Measurements from ENCODE around the gene PAX8.

The PAX8 gene

GRCh38 chr2:113182471-113183260 lies 96.1 kb downstream of the PAX8 start:
- no peak overlapping the region for H2AFZ ChIP-seq (ENCODE audit: low read length)
- H3K36me3 ChIP-seq (ENCODE audit: insufficient read depth, low read length): peaks cover 44% of the 10 kb centered on the region; the same call in 1 of the 2 replicates
- no peak overlapping the region for H3K4me3 ChIP-seq (ENCODE audit: low read length, poor library complexity, severe bottlenecking)
- no peaks in the 10 kb centered on the region for H3K27me3 ChIP-seq (ENCODE audit: insufficient read depth, low read length, poor library complexity, severe bottlenecking)
- no peaks in the 10 kb centered on the region for H3K9me2 ChIP-seq (replicated peaks; ENCODE audit: low read depth, low read length)
- peaks cover 69% of the 10 kb centered on the region for H3K4me1 ChIP-seq (ENCODE audit: insufficient read depth, low read length, poor library complexity, severe bottlenecking)
- H3K9ac ChIP-seq (ENCODE audit: low read depth, low read length, poor library complexity, severe bottlenecking): no peak overlapping the region
- H4K20me1 ChIP-seq (ENCODE audit: insufficient read depth, low read length, poor library complexity, severe bottlenecking): peaks cover 89% of the 10 kb centered on the region
- H3K79me2 ChIP-seq (ENCODE audit: insufficient read depth, low read length): peaks cover 90% of the 10 kb centered on the region
- H3K9me3 ChIP-seq (ENCODE audit: insufficient read depth, low read depth, low read length): no peaks in the 10 kb centered on the region
- TF ChIP-seq EZH2phosphoT487 (IDR thresholded peaks at IDR 0.05; ENCODE audit: borderline replicate concordance): no peak
- TF ChIP-seq CTCF (conservative IDR thresholded peaks at IDR 0.05; ENCODE audit: low read length): no peak
- no peaks in the 10 kb centered on the region for H3F3A ChIP-seq (ENCODE audit: low read depth)
- peak overlapping the region; percentile 100 for H3K4me2 ChIP-seq (ENCODE audit: low read depth, low read length, poor library complexity, severe bottlenecking)

- Histone ChIP-seq H3K79me2 (ENCODE audit: insufficient read depth, low read length) (peaks cover 98% of the 10 kb centered on the region), H3K4me1 (ENCODE audit: insufficient read depth, low read length, poor library complexity, severe bottlenecking) (peaks cover 82% of the 10 kb centered on the region), H3K9me2 (replicated peaks; ENCODE audit: low read depth, low read length) (no peaks in the 10 kb centered on the region), H3K9me3 (ENCODE audit: insufficient read depth, low read depth, low read length) (no peaks in the 10 kb centered on the region), H2AFZ (ENCODE audit: low read length) (no peak overlapping the region), H3F3A (ENCODE audit: low read depth) (no peaks in the 10 kb centered on the region), H3K4me2 (ENCODE audit: low read depth, low read length, poor library complexity, severe bottlenecking) (peak overlapping the region; percentile 100), H3K9ac (ENCODE audit: low read depth, low read length, poor library complexity, severe bottlenecking) (peak overlapping the region; percentile 49), H3K36me3 (ENCODE audit: insufficient read depth, low read length) (peaks cover 34% of the 10 kb centered on the region; the same call in 1 of the 2 replicates), H3K27me3 (ENCODE audit: insufficient read depth, low read length, poor library complexity, severe bottlenecking) (no peaks in the 10 kb centered on the region), H4K20me1 (ENCODE audit: insufficient read depth, low read length, poor library complexity, severe bottlenecking) (peaks cover 96% of the 10 kb centered on the region), H3K4me3 (ENCODE audit: low read length, poor library complexity, severe bottlenecking) (peak overlapping the region; percentile 54)
- no peak for TF ChIP-seq CTCF (conservative IDR thresholded peaks at IDR 0.05; ENCODE audit: low read length)
- no peak for TF ChIP-seq EZH2phosphoT487 (IDR thresholded peaks at IDR 0.05; ENCODE audit: borderline replicate concordance)
Observed at GRCh38 chr2:113181258-113182051, 97.3 kb downstream of the PAX8 start.

DNA sequence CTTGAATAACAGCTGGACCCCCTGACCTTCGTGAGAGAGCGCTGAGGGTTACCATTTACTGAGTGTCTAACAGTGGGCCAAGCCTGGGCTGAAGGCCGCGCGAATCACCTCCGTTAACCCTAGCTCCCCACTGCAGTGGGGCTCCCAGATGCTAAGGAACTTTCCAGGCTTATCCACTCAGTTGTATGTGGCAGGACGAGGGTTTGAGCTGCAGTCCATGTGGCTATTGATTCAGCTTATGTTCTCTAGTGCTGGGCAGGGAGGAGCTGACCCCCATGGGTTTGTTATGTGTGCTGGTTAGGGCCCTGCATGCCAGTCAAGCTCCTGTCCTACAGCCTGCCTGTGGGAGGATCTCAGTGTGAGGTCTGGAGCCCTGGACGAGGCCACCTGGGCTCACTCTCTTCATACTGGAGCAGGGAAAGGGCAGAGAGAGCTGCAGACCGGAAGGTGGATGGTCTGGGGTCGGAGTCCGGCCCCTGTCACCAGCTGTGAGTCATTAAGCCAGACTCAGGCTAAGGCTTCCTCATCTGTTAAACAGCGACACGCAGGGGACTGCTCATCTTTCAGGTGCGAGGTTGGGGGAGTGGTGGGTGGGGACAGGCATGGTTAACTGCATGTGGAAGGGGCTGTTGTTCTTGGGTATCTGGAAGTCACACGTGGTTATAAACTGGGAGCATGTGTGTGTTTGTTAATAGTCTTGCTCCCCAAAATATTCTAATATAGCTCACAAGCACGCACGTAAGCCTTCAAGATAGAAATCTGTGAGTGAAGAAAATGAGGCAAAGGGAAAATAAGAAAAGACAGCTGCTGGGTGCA lies 98.4 kb downstream of the PAX8 start:
- Histone ChIP-seq H4K20me1 (ENCODE audit: insufficient read depth, low read length, poor library complexity, severe bottlenecking) (peaks cover 96% of the 10 kb centered on the region), H3K79me2 (ENCODE audit: insufficient read depth, low read length) (peaks cover 100% of the 10 kb centered on the region), H3K9me2 (replicated peaks; ENCODE audit: low read depth, low read length) (no peaks in the 10 kb centered on the region), H3K4me1 (ENCODE audit: insufficient read depth, low read length, poor library complexity, severe bottlenecking) (peaks cover 84% of the 10 kb centered on the region), H3K9me3 (ENCODE audit: insufficient read depth, low read depth, low read length) (no peaks in the 10 kb centered on the region), H3K27me3 (ENCODE audit: insufficient read depth, low read length, poor library complexity, severe bottlenecking) (no peaks in the 10 kb centered on the region), H3K4me3 (ENCODE audit: low read length, poor library complexity, severe bottlenecking) (peak overlapping the region; percentile 54), H3F3A (ENCODE audit: low read depth) (no peaks in the 10 kb centered on the region), H2AFZ (ENCODE audit: low read length) (no peak overlapping the region), H3K9ac (ENCODE audit: low read depth, low read length, poor library complexity, severe bottlenecking) (peak overlapping the region; percentile 49), H3K4me2 (ENCODE audit: low read depth, low read length, poor library complexity, severe bottlenecking) (peak overlapping the region; percentile 100), H3K36me3 (ENCODE audit: insufficient read depth, low read length) (peaks cover 24% of the 10 kb centered on the region; the same call in 1 of the 2 replicates)
- TF ChIP-seq CTCF (conservative IDR thresholded peaks at IDR 0.05; ENCODE audit: low read length): no peak
- TF ChIP-seq EZH2phosphoT487 (IDR thresholded peaks at IDR 0.05; ENCODE audit: borderline replicate concordance): no peak
